K562 (cell line): Measurements from ENCODE around the gene NAT14. TPM values are rescaled to one million over a fixed set of nuclear protein-coding genes. Genes with fewer than 3 reads are reported as not detected.
A peak's percentile ranks its signal among the peaks of the same experiment; 100 is the strongest.

Source experiments
- ATF7 ChIP-seq: fragments of 450-650 bp; IDR thresholded peaks from 2 replicates; pipeline ENCODE4 v1.7.1; 2014; ENCODE audit warnings: mild to moderate bottlenecking, moderate library complexity
- BCOR ChIP-seq: fragments of 450-650 bp; IDR thresholded peaks from 2 replicates; pipeline ENCODE4 v1.6.1; 2016
- CCAR2 ChIP-seq: fragments of 200-400 bp; formaldehyde crosslinking; IDR thresholded peaks from 2 replicates; pipeline ENCODE4 v1.6.1; 2017; ENCODE audit warnings: mild to moderate bottlenecking, low read depth, low read length
- CCNT2 ChIP-seq: IDR thresholded peaks from 2 replicates; pipeline ENCODE4 v1.6.1; 2011; ENCODE audit warnings: borderline replicate concordance, low read depth, mild to moderate bottlenecking, moderate library complexity, mixed read lengths, low read length; ENCODE audit not compliant: insufficient read length; ENCODE audit errors: extremely low read depth
- CTBP1 ChIP-seq: fragments of 450-650 bp; IDR thresholded peaks from 2 replicates; pipeline ENCODE4 v1.6.1; 2016; ENCODE audit warnings: borderline replicate concordance
- CXXC5 ChIP-seq: fragments of 250-450 bp; sonication (Bioruptor Pico); IDR thresholded peaks from 2 replicates; pipeline ENCODE4 v1.8.0; 2022; ENCODE audit warnings: inconsistent platforms, mild to moderate bottlenecking, moderate library complexity
- GABPB1 ChIP-seq: sonication (generic); formaldehyde crosslinking; IDR thresholded peaks from 2 replicates; pipeline ENCODE4 v1.8.0; 2022; ENCODE audit warnings: mild to moderate bottlenecking, missing genetic modification reagents
- MAZ ChIP-seq, 2 experiments: fragments of 450-650 bp in 1 of 2; sonication (generic) in 1 of 2; formaldehyde crosslinking; IDR thresholded peaks in 1 of 2; conservative IDR thresholded peaks in 1 of 2; 2 replicates each; pipeline versions ENCODE4 v1.4.0 to v1.5.0; 2020; ENCODE audit warnings: mild to moderate bottlenecking in 1 of 2, missing genetic modification reagents in 1 of 2
- MTA3 ChIP-seq: fragments of 450-650 bp; formaldehyde crosslinking; IDR thresholded peaks from 2 replicates; pipeline ENCODE4 v1.6.1; 2017; ENCODE audit warnings: mild to moderate bottlenecking, borderline replicate concordance
- MYC ChIP-seq, 2 experiments: fragments of 250-450 bp in 1 of 2; sonication (Bioruptor Pico) in 1 of 2; IDR thresholded peaks; 2 replicates each; pipeline versions ENCODE4 v1.5.1 to v1.6.1; 2012 to 2021; ENCODE audit warnings: low read depth in 2 of 2, borderline replicate concordance in 1 of 2, improper control_type of control experiment in 1 of 2, low read length in 1 of 2, mild to moderate bottlenecking in 1 of 2, moderate library complexity in 1 of 2
- NFIC ChIP-seq: fragments of 450-650 bp; IDR thresholded peaks from 2 replicates; pipeline ENCODE4 v1.6.1; 2017; ENCODE audit warnings: mild to moderate bottlenecking, inconsistent platforms
- NRF1 ChIP-seq, 2 experiments: fragments of 450-650 bp; IDR thresholded peaks in 1 of 2; conservative IDR thresholded peaks in 1 of 2; 2 replicates each; pipeline ENCODE4 v1.6.1; 2014; ENCODE audit warnings: mild to moderate bottlenecking in 2 of 2
- RBFOX2 ChIP-seq: fragments of 200-400 bp; formaldehyde crosslinking; IDR thresholded peaks from 2 replicates; pipeline ENCODE4 v1.6.1; 2017; ENCODE audit warnings: low read depth, mild to moderate bottlenecking, low read length, moderate library complexity
- SMAD1 ChIP-seq: fragments of 150-350 bp; IDR thresholded peaks from 2 replicates; pipeline ENCODE4 v1.6.1; 2014; ENCODE audit warnings: low read length, low read depth; ENCODE audit not compliant: partially characterized antibody
- SMARCA5 ChIP-seq: fragments of 450-650 bp; IDR thresholded peaks from 2 replicates; pipeline ENCODE4 v1.6.1; 2016
- SMARCC2 ChIP-seq: fragments of 450-650 bp; IDR thresholded peaks from 2 replicates; pipeline ENCODE4 v1.6.1; 2017; ENCODE audit warnings: antibody characterized with exemption, moderate library complexity, mild to moderate bottlenecking, low read depth
- SP1 ChIP-seq: sonication (generic); formaldehyde crosslinking; IDR thresholded peaks from 2 replicates; pipeline ENCODE4 v1.8.1; 2022; ENCODE audit warnings: mild to moderate bottlenecking, missing genetic modification reagents
- TAF1 ChIP-seq: IDR thresholded peaks from 2 replicates; pipeline ENCODE4 v1.6.1; 2011; ENCODE audit warnings: mild to moderate bottlenecking, low read length, moderate library complexity; ENCODE audit not compliant: insufficient read depth, control insufficient read depth, severe bottlenecking; ENCODE audit errors: extremely low read depth
- TOE1 ChIP-seq, 2 experiments: fragments of 450-650 bp in 1 of 2; sonication (generic) in 1 of 2; formaldehyde crosslinking in 1 of 2; IDR thresholded peaks; 2 replicates each; pipeline versions ENCODE4 v1.7.1 to v1.8.0; 2016 to 2022; ENCODE audit warnings: borderline replicate concordance in 2 of 2, mild to moderate bottlenecking in 2 of 2, antibody characterized with exemption in 1 of 2, inconsistent platforms in 1 of 2, low read depth in 1 of 2, missing genetic modification reagents in 1 of 2, moderate library complexity in 1 of 2
- ZBTB2 ChIP-seq: fragments of 450-650 bp; IDR thresholded peaks from 2 replicates; pipeline ENCODE4 v1.6.1; 2016; ENCODE audit warnings: antibody characterized with exemption
- ZFPM2 ChIP-seq: fragments of 250-450 bp; sonication (Bioruptor Pico); IDR thresholded peaks from 2 replicates; pipeline ENCODE4 v1.5.1; 2022; ENCODE audit warnings: mild to moderate bottlenecking
- polyA plus RNA-seq, 8 experiments: library from polyadenylated mRNA; depleted of rRNA in 4 of 8; stranded (reverse) in 5 of 8; unstranded in 3 of 8; fragments of >200 nt; fragmentation: Nextera tagmentation in 2 of 8; fragmentation: Illumina TruSeq in 1 of 8; extraction: Ambion mirVana in 2 of 8; extraction: Trizol in 1 of 8; gene quantifications; 2 replicates each; pipeline versions ENCODE4 v1.2.1 to v1.2.3, GENCODE V29; 2011 to 2014; ENCODE audit warnings: inconsistent platforms in 1 of 8, missing spikeins in 1 of 8
- total RNA-seq, 7 experiments: library from RNA; depleted of rRNA in 6 of 7; stranded (reverse); fragments of >200 nt in 6 of 7; fragmentation: Illumina TruSeq in 2 of 7; extraction: Trizol in 2 of 7; gene quantifications; 2 replicates each; pipeline versions ENCODE4 v1.2.1 to v1.2.3, GENCODE V29; 2011 to 2021; ENCODE audit warnings: low replicate concordance in 1 of 7
- TF ChIP-seq, protein P1 (sequence below): fragments of 200-800 bp; sonication (Bioruptor generic); IDR thresholded peaks from 2 replicates; pipeline ENCODE4 v1.6.1; 2017; ENCODE audit warnings: missing genetic modification characterization, missing compliant biosample characterization
- TF ChIP-seq, protein P2 (sequence below): sonication (generic); formaldehyde crosslinking; IDR thresholded peaks from 2 replicates; pipeline ENCODE4 v1.9.0; 2022; ENCODE audit warnings: mild to moderate bottlenecking, missing genetic modification reagents

NAT14 gene
- total and polyA plus RNA-seq, 9 of the 15 experiments (the other 6 are each of a cell fraction or from before 2014, with no cell fraction given), result 2.4 to 77.0 (median 26.7) TPM

- TF ChIP-seq MYC (IDR thresholded peaks at IDR 0.05; ENCODE audit: low read depth, low read length) (peak; percentile 9; the same call in 1 of the 2 replicates), MYC (CRISPR knock-in tag; IDR thresholded peaks at IDR 0.05; ENCODE audit: borderline replicate concordance, low read depth) (no peak), TAF1 (peak; percentile 77), SMARCA5 (no peak), MAZ (CRISPR knock-in tag; conservative IDR thresholded peaks at IDR 0.05 in 1 of 2, IDR thresholded peaks at IDR 0.05 in 1 of 2) (peak in 1 of 2 experiments; percentile 47; a peak in 1 of 4 replicates), MTA3 (peak; percentile 68; the same call in 1 of the 2 replicates), CXXC5 (CRISPR knock-in tag) (0 out of 2 replicates have a peak, but pooled peaks have one; percentile 25), CCAR2 (no peak), SMAD1 (no peak), ZFPM2 (CRISPR knock-in tag) (no peak), ATF7 (0 out of 2 replicates have a peak, but pooled peaks have one; percentile 16), BCOR (0 out of 2 replicates have a peak, but pooled peaks have one; percentile 7), ZBTB2 (no peak), RBFOX2 (peak; percentile 61), NFIC (no peak), TOE1 (IDR thresholded peaks at IDR 0.05; ENCODE audit: borderline replicate concordance) (peak; percentile 71; the same call in 1 of the 2 replicates), TOE1 (CRISPR knock-in tag; IDR thresholded peaks at IDR 0.05; ENCODE audit: borderline replicate concordance, low read depth) (no peak), CTBP1 (0 out of 2 replicates have a peak, but pooled peaks have one; percentile 5), SP1 (CRISPR knock-in tag) (peak; percentile 87), GABPB1 (CRISPR knock-in tag) (0 out of 2 replicates have a peak, but pooled peaks have one; percentile 31), NRF1 (conservative IDR thresholded peaks at IDR 0.05 in 1 of 2, IDR thresholded peaks at IDR 0.05 in 1 of 2) (peak; percentile 77 to 79), CCNT2 (no peak), SMARCC2 (no peak)
- TF ChIP-seq, protein P1, sequence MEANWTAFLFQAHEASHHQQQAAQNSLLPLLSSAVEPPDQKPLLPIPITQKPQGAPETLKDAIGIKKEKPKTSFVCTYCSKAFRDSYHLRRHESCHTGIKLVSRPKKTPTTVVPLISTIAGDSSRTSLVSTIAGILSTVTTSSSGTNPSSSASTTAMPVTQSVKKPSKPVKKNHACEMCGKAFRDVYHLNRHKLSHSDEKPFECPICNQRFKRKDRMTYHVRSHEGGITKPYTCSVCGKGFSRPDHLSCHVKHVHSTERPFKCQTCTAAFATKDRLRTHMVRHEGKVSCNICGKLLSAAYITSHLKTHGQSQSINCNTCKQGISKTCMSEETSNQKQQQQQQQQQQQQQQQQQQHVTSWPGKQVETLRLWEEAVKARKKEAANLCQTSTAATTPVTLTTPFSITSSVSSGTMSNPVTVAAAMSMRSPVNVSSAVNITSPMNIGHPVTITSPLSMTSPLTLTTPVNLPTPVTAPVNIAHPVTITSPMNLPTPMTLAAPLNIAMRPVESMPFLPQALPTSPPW (CRISPR knock-in tag), result peak; percentile 46; the same call in 1 of the 2 replicates
- TF ChIP-seq, protein P2, sequence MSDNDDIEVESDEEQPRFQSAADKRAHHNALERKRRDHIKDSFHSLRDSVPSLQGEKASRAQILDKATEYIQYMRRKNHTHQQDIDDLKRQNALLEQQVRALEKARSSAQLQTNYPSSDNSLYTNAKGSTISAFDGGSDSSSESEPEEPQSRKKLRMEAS, result peak; percentile 46
Observed at GRCh38 chr19:55440411-55441105, 44.4 kb upstream of the NAT14 start (continued).
